K562 (cell line): Measurements from ENCODE around the gene DCUN1D2. TPM values are rescaled to one million over a fixed set of nuclear protein-coding genes. Genes with fewer than 3 reads are reported as not detected.

Experiments
- OTX1 ChIP-seq: fragments of 450-650 bp; formaldehyde crosslinking; IDR thresholded peaks from 2 replicates; pipeline ENCODE4 v1.4.0; 2022; ENCODE audit warnings: mild to moderate bottlenecking
- RFX5 ChIP-seq: IDR thresholded peaks from 2 replicates; pipeline ENCODE4 v1.6.1; 2011; ENCODE audit warnings: low read depth, mild to moderate bottlenecking, improper control_type of control experiment, low read length
- RHOXF2B ChIP-seq: fragments of 250-450 bp; sonication (Bioruptor Pico); conservative IDR thresholded peaks from 2 replicates; pipeline ENCODE4 v1.5.1; 2021
- ZFPM2 ChIP-seq: fragments of 250-450 bp; sonication (Bioruptor Pico); IDR thresholded peaks from 2 replicates; pipeline ENCODE4 v1.5.1; 2022; ENCODE audit warnings: mild to moderate bottlenecking
- ZNF384 ChIP-seq: IDR thresholded peaks from 2 replicates; pipeline ENCODE4 v1.6.1; 2012; ENCODE audit warnings: low read depth, low read length, improper control_type of control experiment
- ZNF668 ChIP-seq: fragments of 250-450 bp; sonication (Bioruptor Pico); IDR thresholded peaks from 2 replicates; pipeline ENCODE4 v1.8.0; 2022; ENCODE audit warnings: mild to moderate bottlenecking, inconsistent platforms
- ZSCAN29 ChIP-seq: fragments of 450-650 bp; IDR thresholded peaks from 2 replicates; pipeline ENCODE4 v1.6.1; 2017
- polyA plus RNA-seq, 8 experiments: library from polyadenylated mRNA; depleted of rRNA in 4 of 8; stranded (reverse) in 5 of 8; unstranded in 3 of 8; fragments of >200 nt; fragmentation: Nextera tagmentation in 2 of 8; fragmentation: Illumina TruSeq in 1 of 8; extraction: Ambion mirVana in 2 of 8; extraction: Trizol in 1 of 8; gene quantifications; 2 replicates each; pipeline versions ENCODE4 v1.2.1 to v1.2.3, GENCODE V29; 2011 to 2014; ENCODE audit warnings: inconsistent platforms in 1 of 8, missing spikeins in 1 of 8
- total RNA-seq, 7 experiments: library from RNA; depleted of rRNA in 6 of 7; stranded (reverse); fragments of >200 nt in 6 of 7; fragmentation: Illumina TruSeq in 2 of 7; extraction: Trizol in 2 of 7; gene quantifications; 2 replicates each; pipeline versions ENCODE4 v1.2.1 to v1.2.3, GENCODE V29; 2011 to 2021; ENCODE audit warnings: low replicate concordance in 1 of 7
- TF ChIP-seq, protein P1 (sequence below), 2 experiments: fragments of 450-650 bp; formaldehyde crosslinking in 1 of 2; IDR thresholded peaks; 2 replicates each; pipeline versions ENCODE4 v1.4.0 to v1.6.1; 2014 to 2020; ENCODE audit warnings: mild to moderate bottlenecking in 2 of 2, borderline replicate concordance in 1 of 2, low read depth in 1 of 2
- TF ChIP-seq, protein P2 (sequence below): fragments of 450-650 bp; IDR thresholded peaks from 2 replicates; pipeline ENCODE4 v1.7.1; 2018; ENCODE audit warnings: mild to moderate bottlenecking, low read depth; ENCODE audit not compliant: partially characterized antibody

Gene DCUN1D2
- total and polyA plus RNA-seq, 9 of the 15 experiments (the other 6 are each of a cell fraction or from before 2014, with no cell fraction given): 2.1 to 16.8 (median 11.1) TPM

DNA sequence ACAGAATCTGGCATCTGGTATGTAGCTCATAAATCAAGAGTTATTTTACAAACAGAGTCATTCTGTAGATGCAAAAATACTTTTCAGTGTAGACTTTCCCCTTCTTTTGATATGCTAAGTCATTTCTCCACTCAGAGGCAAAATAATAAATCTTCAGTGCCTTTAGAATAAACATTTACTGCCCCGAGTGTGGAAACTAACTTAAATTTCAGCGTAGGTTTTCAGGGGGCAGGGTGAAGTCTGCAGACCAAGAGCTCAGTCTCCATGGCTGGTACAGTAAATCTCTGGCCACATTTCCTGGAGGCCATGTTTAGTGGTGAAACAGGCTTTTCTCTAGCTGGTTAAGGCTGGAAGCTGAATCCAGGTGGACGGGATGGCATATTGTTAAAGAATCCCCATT is 24.1 kb downstream of the DCUN1D2 start (continued):
- TF ChIP-seq, protein P1, sequence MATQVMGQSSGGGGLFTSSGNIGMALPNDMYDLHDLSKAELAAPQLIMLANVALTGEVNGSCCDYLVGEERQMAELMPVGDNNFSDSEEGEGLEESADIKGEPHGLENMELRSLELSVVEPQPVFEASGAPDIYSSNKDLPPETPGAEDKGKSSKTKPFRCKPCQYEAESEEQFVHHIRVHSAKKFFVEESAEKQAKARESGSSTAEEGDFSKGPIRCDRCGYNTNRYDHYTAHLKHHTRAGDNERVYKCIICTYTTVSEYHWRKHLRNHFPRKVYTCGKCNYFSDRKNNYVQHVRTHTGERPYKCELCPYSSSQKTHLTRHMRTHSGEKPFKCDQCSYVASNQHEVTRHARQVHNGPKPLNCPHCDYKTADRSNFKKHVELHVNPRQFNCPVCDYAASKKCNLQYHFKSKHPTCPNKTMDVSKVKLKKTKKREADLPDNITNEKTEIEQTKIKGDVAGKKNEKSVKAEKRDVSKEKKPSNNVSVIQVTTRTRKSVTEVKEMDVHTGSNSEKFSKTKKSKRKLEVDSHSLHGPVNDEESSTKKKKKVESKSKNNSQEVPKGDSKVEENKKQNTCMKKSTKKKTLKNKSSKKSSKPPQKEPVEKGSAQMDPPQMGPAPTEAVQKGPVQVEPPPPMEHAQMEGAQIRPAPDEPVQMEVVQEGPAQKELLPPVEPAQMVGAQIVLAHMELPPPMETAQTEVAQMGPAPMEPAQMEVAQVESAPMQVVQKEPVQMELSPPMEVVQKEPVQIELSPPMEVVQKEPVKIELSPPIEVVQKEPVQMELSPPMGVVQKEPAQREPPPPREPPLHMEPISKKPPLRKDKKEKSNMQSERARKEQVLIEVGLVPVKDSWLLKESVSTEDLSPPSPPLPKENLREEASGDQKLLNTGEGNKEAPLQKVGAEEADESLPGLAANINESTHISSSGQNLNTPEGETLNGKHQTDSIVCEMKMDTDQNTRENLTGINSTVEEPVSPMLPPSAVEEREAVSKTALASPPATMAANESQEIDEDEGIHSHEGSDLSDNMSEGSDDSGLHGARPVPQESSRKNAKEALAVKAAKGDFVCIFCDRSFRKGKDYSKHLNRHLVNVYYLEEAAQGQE (IDR thresholded peaks at IDR 0.05; ENCODE audit: borderline replicate concordance): no peak
- TF ChIP-seq, protein P1 (CRISPR knock-in tag; IDR thresholded peaks at IDR 0.05; ENCODE audit: low read depth): no peak
- TF ChIP-seq ZFPM2 (no peak), RFX5 (no peak), ZNF384 (no peak), ZNF668 (CRISPR knock-in tag) (no peak), ZSCAN29 (no peak), RHOXF2B (CRISPR knock-in tag) (no peak), OTX1 (CRISPR knock-in tag) (no peak)
- TF ChIP-seq, protein P2, sequence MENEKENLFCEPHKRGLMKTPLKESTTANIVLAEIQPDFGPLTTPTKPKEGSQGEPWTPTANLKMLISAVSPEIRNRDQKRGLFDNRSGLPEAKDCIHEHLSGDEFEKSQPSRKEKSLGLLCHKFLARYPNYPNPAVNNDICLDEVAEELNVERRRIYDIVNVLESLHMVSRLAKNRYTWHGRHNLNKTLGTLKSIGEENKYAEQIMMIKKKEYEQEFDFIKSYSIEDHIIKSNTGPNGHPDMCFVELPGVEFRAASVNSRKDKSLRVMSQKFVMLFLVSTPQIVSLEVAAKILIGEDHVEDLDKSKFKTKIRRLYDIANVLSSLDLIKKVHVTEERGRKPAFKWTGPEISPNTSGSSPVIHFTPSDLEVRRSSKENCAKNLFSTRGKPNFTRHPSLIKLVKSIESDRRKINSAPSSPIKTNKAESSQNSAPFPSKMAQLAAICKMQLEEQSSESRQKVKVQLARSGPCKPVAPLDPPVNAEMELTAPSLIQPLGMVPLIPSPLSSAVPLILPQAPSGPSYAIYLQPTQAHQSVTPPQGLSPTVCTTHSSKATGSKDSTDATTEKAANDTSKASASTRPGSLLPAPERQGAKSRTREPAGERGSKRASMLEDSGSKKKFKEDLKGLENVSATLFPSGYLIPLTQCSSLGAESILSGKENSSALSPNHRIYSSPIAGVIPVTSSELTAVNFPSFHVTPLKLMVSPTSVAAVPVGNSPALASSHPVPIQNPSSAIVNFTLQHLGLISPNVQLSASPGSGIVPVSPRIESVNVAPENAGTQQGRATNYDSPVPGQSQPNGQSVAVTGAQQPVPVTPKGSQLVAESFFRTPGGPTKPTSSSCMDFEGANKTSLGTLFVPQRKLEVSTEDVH: no peak
